ENCODE results near the gene TLR8.

The TLR8 gene

GRCh38 chrX:12949205-12949926 lies 42.9 kb downstream of the TLR8 start:
- FAIRE-seq (no peak), DNase-seq (ENCODE audit: insufficient read length, low spot score) (no peak)
- TF ChIP-seq TAF1 (IDR thresholded peaks at IDR 0.05; ENCODE audit: low read depth, low read length) (no peak), POU2F2 (IDR thresholded peaks at IDR 0.05; ENCODE audit: low read depth, low read length) (no peak), POLR2A (IDR thresholded peaks at IDR 0.05; ENCODE audit: low read depth, low read length) (no peak), SPI1 (IDR thresholded peaks at IDR 0.05; ENCODE audit: low read depth, low read length) (no peak), PAX5 (IDR thresholded peaks at IDR 0.05; ENCODE audit: insufficient read depth, low read length, severe bottlenecking) (no peak), POLR2AphosphoS5 (IDR thresholded peaks at IDR 0.05; ENCODE audit: low read depth, low read length) (no peak)

- TF ChIP-seq POLR2AphosphoS5 (IDR thresholded peaks at IDR 0.05; ENCODE audit: low read depth, low read length) = peak; percentile 98
- no peak for TF ChIP-seq PAX5 (IDR thresholded peaks at IDR 0.05; ENCODE audit: insufficient read depth, low read length, severe bottlenecking)
- TF ChIP-seq POU2F2 (IDR thresholded peaks at IDR 0.05; ENCODE audit: low read depth, low read length) = peak; percentile 8; the same call in 1 of the 2 replicates
- peak; percentile 77 for TF ChIP-seq SPI1 (IDR thresholded peaks at IDR 0.05; ENCODE audit: low read depth, low read length)
- TF ChIP-seq POLR2A (IDR thresholded peaks at IDR 0.05; ENCODE audit: low read depth, low read length) = peak; percentile 98
- TF ChIP-seq TAF1 (IDR thresholded peaks at IDR 0.05; ENCODE audit: low read depth, low read length) = peak; percentile 49; the same call in 1 of the 2 replicates
- DNase-seq (ENCODE audit: insufficient read length, low spot score) (no peak), FAIRE-seq (peak; percentile 99)
These were observed 43.7 kb downstream of the TLR8 start for GRCh38 chrX:12949927-12950656.

- FAIRE-seq (no peak), DNase-seq (ENCODE audit: insufficient read length, low spot score) (no peak)
- TF ChIP-seq POLR2AphosphoS5 (IDR thresholded peaks at IDR 0.05; ENCODE audit: low read depth, low read length) = no peak
- TF ChIP-seq TAF1 (IDR thresholded peaks at IDR 0.05; ENCODE audit: low read depth, low read length) = peak; percentile 55; the same call in 1 of the 2 replicates
These were observed 44.6 kb downstream of the TLR8 start for GRCh38 chrX:12950851-12951594.

- no peak for DNase-seq (ENCODE audit: insufficient read length, low spot score)
- no peak for FAIRE-seq
- no peak for TF ChIP-seq POLR2AphosphoS5 (IDR thresholded peaks at IDR 0.05; ENCODE audit: low read depth, low read length)
- no peak for TF ChIP-seq SPI1 (IDR thresholded peaks at IDR 0.05; ENCODE audit: low read depth, low read length)
- no peak for TF ChIP-seq POLR2A (IDR thresholded peaks at IDR 0.05; ENCODE audit: low read depth, low read length)
- TF ChIP-seq POU2F2 (IDR thresholded peaks at IDR 0.05; ENCODE audit: low read depth, low read length) = no peak
- TF ChIP-seq PAX5 (IDR thresholded peaks at IDR 0.05; ENCODE audit: insufficient read depth, low read length, severe bottlenecking) = no peak
- no peak for TF ChIP-seq TAF1 (IDR thresholded peaks at IDR 0.05; ENCODE audit: low read depth, low read length)
These were observed 45.2 kb downstream of the TLR8 start for GRCh38 chrX:12951595-12951975.

GRCh38 chrX:12953420-12953819 lies 47.0 kb downstream of the TLR8 start:
- no peak for FAIRE-seq
- no peak for DNase-seq (ENCODE audit: insufficient read length, low spot score)
- TF ChIP-seq POU2F2 (IDR thresholded peaks at IDR 0.05; ENCODE audit: low read depth, low read length) = no peak
- TF ChIP-seq SPI1 (IDR thresholded peaks at IDR 0.05; ENCODE audit: low read depth, low read length) = no peak
- TF ChIP-seq PAX5 (IDR thresholded peaks at IDR 0.05; ENCODE audit: insufficient read depth, low read length, severe bottlenecking) = no peak
- no peak for TF ChIP-seq POLR2A (IDR thresholded peaks at IDR 0.05; ENCODE audit: low read depth, low read length)
- TF ChIP-seq POLR2AphosphoS5 (IDR thresholded peaks at IDR 0.05; ENCODE audit: low read depth, low read length) = no peak
- no peak for TF ChIP-seq TAF1 (IDR thresholded peaks at IDR 0.05; ENCODE audit: low read depth, low read length)

GRCh38 chrX:12954376-12954775 lies 48.0 kb downstream of the TLR8 start:
- DNase-seq (ENCODE audit: insufficient read length, low spot score) (no peak), FAIRE-seq (no peak)
- no peak for TF ChIP-seq PAX5 (IDR thresholded peaks at IDR 0.05; ENCODE audit: insufficient read depth, low read length, severe bottlenecking)
- no peak for TF ChIP-seq POU2F2 (IDR thresholded peaks at IDR 0.05; ENCODE audit: low read depth, low read length)
- no peak for TF ChIP-seq POLR2A (IDR thresholded peaks at IDR 0.05; ENCODE audit: low read depth, low read length)
- TF ChIP-seq POLR2AphosphoS5 (IDR thresholded peaks at IDR 0.05; ENCODE audit: low read depth, low read length) = no peak
- no peak for TF ChIP-seq SPI1 (IDR thresholded peaks at IDR 0.05; ENCODE audit: low read depth, low read length)
- TF ChIP-seq TAF1 (IDR thresholded peaks at IDR 0.05; ENCODE audit: low read depth, low read length) = no peak

GRCh38 chrX:12954981-12955380 lies 48.6 kb downstream of the TLR8 start:
- FAIRE-seq = peak; percentile 68
- TF ChIP-seq PAX5 (IDR thresholded peaks at IDR 0.05; ENCODE audit: insufficient read depth, low read length, severe bottlenecking) (no peak), TAF1 (IDR thresholded peaks at IDR 0.05; ENCODE audit: low read depth, low read length) (no peak), POU2F2 (IDR thresholded peaks at IDR 0.05; ENCODE audit: low read depth, low read length) (no peak), SPI1 (IDR thresholded peaks at IDR 0.05; ENCODE audit: low read depth, low read length) (no peak)
- DNase-seq (ENCODE audit: insufficient read length, low spot score) = no peak

GRCh38 chrX:12955882-12956703 lies 49.7 kb downstream of the TLR8 start:
- FAIRE-seq = no peak
- no peak for DNase-seq (ENCODE audit: insufficient read length, low spot score)

More at GRCh38 chrX:12955882-12956703, 49.7 kb downstream of the TLR8 start:
- no peak for TF ChIP-seq SPI1 (IDR thresholded peaks at IDR 0.05; ENCODE audit: low read depth, low read length)
- no peak for TF ChIP-seq POLR2AphosphoS5 (IDR thresholded peaks at IDR 0.05; ENCODE audit: low read depth, low read length)
- TF ChIP-seq PAX5 (IDR thresholded peaks at IDR 0.05; ENCODE audit: insufficient read depth, low read length, severe bottlenecking) = no peak
- TF ChIP-seq POLR2A (IDR thresholded peaks at IDR 0.05; ENCODE audit: low read depth, low read length) = 0 out of 2 replicates have a peak, but pooled peaks have one; percentile 2
- no peak for TF ChIP-seq TAF1 (IDR thresholded peaks at IDR 0.05; ENCODE audit: low read depth, low read length)
- no peak for TF ChIP-seq POU2F2 (IDR thresholded peaks at IDR 0.05; ENCODE audit: low read depth, low read length)
